GM19023 (cell line): ENCODE data around the gene CD83.

Experiments
- ATAC-seq: cut with Tn5 transposase; IDR thresholded peaks from one replicate; pipeline ENCODE4 v1.9.1; 2021; ENCODE audit warnings: mild to moderate bottlenecking, moderate library complexity; ENCODE audit not compliant: unreplicated experiment

CD83 gene

GRCh38 chr6:14123386-14124111 lies 6.0 kb downstream of the CD83 start:
- no peak for ATAC-seq

GRCh38 chr6:14125346-14125745 lies 7.8 kb downstream of the CD83 start:
- ATAC-seq = no peak

GRCh38 chr6:14126191-14126590 lies 8.6 kb downstream of the CD83 start:
- ATAC-seq = no peak

GRCh38 chr6:14127611-14128010 lies 10.0 kb downstream of the CD83 start:
- ATAC-seq = no peak

GRCh38 chr6:14128012-14128411 lies 10.4 kb downstream of the CD83 start:
- no peak for ATAC-seq

GRCh38 chr6:14128746-14129145 lies 11.2 kb downstream of the CD83 start:
- no peak for ATAC-seq

- no peak for ATAC-seq
Measured at GRCh38 chr6:14129575-14129974, 12.0 kb downstream of the CD83 start.

GRCh38 chr6:14130435-14131075 lies 13.0 kb downstream of the CD83 start:
- ATAC-seq = no peak

GRCh38 chr6:14131579-14131978 lies 14.0 kb downstream of the CD83 start:
- no peak for ATAC-seq

- ATAC-seq = no peak
Measured at GRCh38 chr6:14132244-14132920, 14.8 kb downstream of the CD83 start.

- no peak for ATAC-seq
Measured at GRCh38 chr6:14132921-14133275, 15.3 kb downstream of the CD83 start.

- no peak for ATAC-seq
Measured at GRCh38 chr6:14134211-14134910, 16.8 kb downstream of the CD83 start.

- ATAC-seq = no peak
Measured at GRCh38 chr6:14135893-14136539, 18.4 kb downstream of the CD83 start.

GRCh38 chr6:14138701-14139215 lies 21.2 kb downstream of the CD83 start:
- ATAC-seq = no peak

GRCh38 chr6:14141351-14142062 lies 23.9 kb downstream of the CD83 start:
- ATAC-seq = no peak

- no peak for ATAC-seq
Measured at GRCh38 chr6:14142063-14142450, 24.5 kb downstream of the CD83 start.

- ATAC-seq = no peak
Measured at GRCh38 chr6:14142511-14143223, 25.1 kb downstream of the CD83 start.

- ATAC-seq = no peak
Measured at GRCh38 chr6:14143305-14143704, 25.7 kb downstream of the CD83 start.

GRCh38 chr6:14144678-14145113 lies 27.1 kb downstream of the CD83 start:
- ATAC-seq = peak; percentile 95
